AG04449 (cell line): Measurements from ENCODE around the gene TMCC3.

Source experiments
- CTCF ChIA-PET: fragments of 350-600 bp; formaldehyde crosslinking; extraction: SDS; loops from one replicate; lab custom pipeline; 2021; ENCODE audit warnings: antibody characterized with exemption; lab: Yijun Ruan, JAX
- POLR2A ChIA-PET: fragments of 400-600, 350-600 bp; formaldehyde crosslinking; extraction: SDS; loops from one replicate; lab custom pipeline; 2020; ENCODE audit warnings: antibody characterized with exemption, inconsistent platforms; lab: Yijun Ruan, JAX
- DNase-seq: peaks from one replicate; pipeline ENCODE4 v3.0.0-alpha.2; 2010; ENCODE audit warnings: low read depth, low spot score
- H3K4me3 ChIP-seq: 2 replicates; pipeline ENCODE4 v1.5.1; 2011; ENCODE audit warnings: low read depth, mild to moderate bottlenecking, control low read depth, low read length
- CTCF ChIP-seq: IDR thresholded peaks from one replicate; pipeline ENCODE4 v1.5.1; 2011; ENCODE audit warnings: mild to moderate bottlenecking, moderate library complexity, low read length, control low read depth, inconsistent platforms; ENCODE audit not compliant: insufficient read depth; ENCODE audit errors: missing control alignments

Gene TMCC3

GRCh38 chr12:94644141-94644979 lies 6.0 kb downstream of the TMCC3 start:
- H3K4me3 ChIP-seq, result no peak overlapping the region
- TF ChIP-seq CTCF, result no peak
- DNase-seq, result no peak
- ChIA-PET POLR2A (interaction anchor here (0.7 kb wide), 1 partner anchor 95 kb away, joined by 4 read pairs; no protein-coding TSS in a partner anchor), CTCF (no interaction called here)

DNA sequence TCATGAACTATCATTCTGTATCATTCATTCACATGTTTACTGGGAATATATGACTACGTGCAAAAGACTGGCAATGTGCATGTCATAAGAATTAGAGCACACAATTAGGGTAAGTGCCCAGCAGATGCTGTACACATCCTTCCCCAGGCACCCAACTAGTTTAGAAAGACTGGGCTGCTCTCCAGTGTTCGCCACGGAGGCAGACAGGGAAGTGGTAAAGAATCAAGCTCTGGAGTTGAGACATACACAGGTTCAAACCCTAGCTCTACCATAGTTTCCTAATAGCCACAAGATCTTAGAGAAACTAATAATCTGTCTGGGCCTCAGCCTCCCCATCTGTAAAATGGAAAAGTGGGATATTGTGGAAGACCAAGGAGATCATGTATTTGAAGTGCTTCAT lies 6.8 kb downstream of the TMCC3 start:
- CTCF ChIA-PET, result no interaction called here

GRCh38 chr12:94641283-94641682 lies 9.1 kb downstream of the TMCC3 start:
- no peak for DNase-seq
- no peak for TF ChIP-seq CTCF
- H3K4me3 ChIP-seq, result no peak overlapping the region
- POLR2A ChIA-PET, result no interaction called here
- CTCF ChIA-PET, result no interaction called here

More for the DNA sequence above, 6.8 kb downstream of the TMCC3 start:
- DNase-seq, result no peak
- no peak for TF ChIP-seq CTCF
- POLR2A ChIA-PET, result interaction anchor here (0.7 kb wide), 1 partner anchor 94 kb away, joined by 4 read pairs; no protein-coding TSS in a partner anchor
- H3K4me3 ChIP-seq, result no peak overlapping the region

DNA sequence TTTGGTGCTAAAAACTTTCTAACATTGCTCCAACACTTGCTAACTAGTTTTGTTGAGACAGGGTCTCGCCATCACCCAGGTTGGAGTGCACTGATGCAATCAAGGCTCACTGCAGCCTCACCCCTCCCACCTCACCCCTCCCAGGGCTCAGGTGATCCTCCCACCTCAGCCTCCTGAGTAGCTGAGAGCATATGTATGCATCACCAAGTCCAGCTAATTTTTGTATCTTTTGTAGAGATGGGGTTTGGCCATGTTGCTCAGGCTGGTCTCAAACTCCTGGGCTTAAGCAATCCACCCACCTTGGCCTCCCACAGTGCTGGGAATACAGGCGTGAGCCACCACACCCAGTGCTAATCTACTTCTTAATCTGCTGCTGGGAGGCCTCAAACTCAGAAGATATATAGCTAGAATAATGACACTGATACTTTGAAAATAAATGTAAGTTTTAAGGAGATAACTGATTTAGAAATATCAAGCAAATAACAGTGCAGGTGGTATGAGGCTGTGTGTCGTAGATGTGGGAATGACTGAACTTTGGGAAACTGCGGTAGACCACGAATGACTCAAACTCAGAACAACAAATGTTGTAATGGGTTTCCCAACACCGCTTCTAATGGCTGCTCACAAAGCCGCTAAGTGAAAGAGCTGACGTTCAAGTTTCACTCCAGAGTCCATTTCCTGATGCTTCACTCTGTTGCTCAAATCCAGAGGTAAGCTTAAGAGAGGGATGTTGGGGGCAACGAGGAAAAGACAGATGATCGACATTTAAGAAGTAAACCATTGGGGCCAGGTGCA lies 10.0 kb downstream of the TMCC3 start:
- POLR2A ChIA-PET, result no interaction called here
- H3K4me3 ChIP-seq, result no peak overlapping the region
- TF ChIP-seq CTCF, result no peak
- DNase-seq, result no peak
- CTCF ChIA-PET, result no interaction called here

DNA sequence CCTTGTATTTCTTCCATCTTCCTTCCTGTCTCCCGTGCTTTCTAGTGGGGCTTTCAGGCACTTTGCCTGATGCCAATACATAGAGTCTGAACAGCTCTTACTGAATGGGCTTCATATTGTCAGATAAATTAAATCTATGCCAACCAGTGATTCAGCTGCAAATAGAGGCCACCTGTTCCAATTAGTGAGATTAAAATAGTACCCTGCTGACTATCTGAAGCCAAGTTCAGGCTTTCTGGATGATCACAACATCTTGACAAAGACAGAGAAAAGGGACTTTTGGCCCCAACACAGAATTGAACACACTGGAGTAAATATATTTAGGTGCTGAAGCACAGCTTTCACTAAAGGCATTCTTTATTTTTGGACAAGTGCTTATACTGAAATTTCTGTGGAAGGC lies 11.8 kb downstream of the TMCC3 start:
- no peak overlapping the region for H3K4me3 ChIP-seq
- no peak for TF ChIP-seq CTCF
- DNase-seq, result no peak
- ChIA-PET CTCF (no interaction called here), POLR2A (no interaction called here)

DNA sequence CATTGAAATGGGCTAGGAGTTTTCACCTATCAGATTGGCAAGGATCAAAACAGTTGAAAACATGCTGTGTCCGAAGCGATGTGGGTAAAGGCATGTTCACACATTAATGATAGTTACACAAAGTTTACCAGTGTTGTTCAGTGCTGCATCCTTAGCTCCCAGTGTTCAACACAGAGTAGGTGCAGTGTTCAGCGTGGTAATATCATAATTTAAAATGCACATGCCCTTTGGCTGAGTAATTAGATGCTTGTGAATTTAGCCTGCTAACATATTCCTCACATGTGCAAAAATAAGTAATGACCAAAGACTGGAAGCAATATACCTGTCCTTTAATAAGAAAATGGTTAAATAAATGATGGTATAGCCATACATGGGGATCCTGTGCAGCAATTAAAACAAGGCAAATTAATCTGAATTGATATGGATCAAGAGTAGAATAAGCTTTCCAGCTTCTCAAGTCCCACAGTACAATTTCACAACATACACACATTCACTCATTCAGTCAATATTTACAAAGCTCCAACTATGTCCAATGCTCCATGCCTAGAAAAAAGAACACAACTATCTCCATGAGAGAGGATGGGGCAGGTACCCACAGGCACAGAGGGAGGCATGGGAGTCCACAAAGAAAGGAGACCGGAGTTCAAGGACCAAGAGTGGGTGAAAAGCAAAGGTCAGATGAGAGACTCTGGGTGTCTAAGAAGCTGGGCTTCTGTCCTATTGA lies 12.8 kb downstream of the TMCC3 start:
- no peak for TF ChIP-seq CTCF
- no peak for DNase-seq
- POLR2A ChIA-PET, result no interaction called here
- no peak overlapping the region for H3K4me3 ChIP-seq
- CTCF ChIA-PET, result interaction anchor here (1.1 kb wide), 1 partner anchor 16 kb away, joined by 4 read pairs; no protein-coding TSS in a partner anchor
